Metanephros (tissue), 1 donor: ENCODE results near the gene COL25A1. TPM values are rescaled to one million over a fixed set of nuclear protein-coding genes. Genes with fewer than 3 reads are reported as not detected.

Experiments
- total RNA-seq: library from RNA; depleted of rRNA; stranded (reverse); fragments of >200 nt; gene quantifications from one replicate; pipeline ENCODE4 v1.2.3, GENCODE V29; 2014

COL25A1 gene
- 27.4 TPM for total RNA-seq

DNA sequence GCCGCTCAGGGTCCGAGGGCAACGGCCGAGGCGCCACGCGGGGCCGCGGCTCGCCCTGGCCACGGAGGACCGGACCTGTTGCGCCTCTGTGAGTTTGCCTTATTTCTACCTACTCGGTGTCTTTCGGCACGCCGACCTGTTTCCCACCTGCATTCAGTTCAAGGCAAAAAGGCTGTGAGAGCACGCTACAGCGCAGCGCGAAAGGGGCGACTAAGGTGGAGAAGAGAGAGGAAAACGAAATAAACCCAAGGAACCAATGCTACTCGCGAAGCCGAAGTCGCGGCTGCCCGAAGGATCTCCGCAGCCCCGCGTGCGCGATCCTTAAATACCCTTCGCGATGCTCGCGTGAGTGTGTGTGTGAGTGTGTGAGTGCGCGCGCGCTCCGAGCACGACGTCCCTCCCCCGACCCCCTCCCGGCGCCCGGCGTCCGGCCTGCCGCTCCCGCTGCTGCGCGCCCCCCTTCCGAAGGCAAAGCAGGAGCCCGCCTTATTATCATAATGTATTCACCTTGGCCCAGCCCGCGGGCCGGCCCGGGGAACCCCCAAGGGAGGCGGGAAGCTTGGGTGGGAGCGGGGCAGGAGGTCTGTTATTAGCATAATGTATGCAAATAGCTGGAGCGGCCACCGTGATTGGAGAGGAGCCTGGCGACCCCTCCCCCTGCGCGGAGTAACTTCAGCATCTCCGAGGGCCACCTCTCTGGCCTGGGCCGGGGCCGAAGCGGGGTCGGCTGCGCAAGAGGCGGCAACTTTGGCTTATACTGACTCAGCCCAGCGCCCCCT lies at the start of gene COL25A1:
Gene COL25A1 (minus strand): TSS at position 298 of the 779 bp plus-strand sequence.

DNA sequence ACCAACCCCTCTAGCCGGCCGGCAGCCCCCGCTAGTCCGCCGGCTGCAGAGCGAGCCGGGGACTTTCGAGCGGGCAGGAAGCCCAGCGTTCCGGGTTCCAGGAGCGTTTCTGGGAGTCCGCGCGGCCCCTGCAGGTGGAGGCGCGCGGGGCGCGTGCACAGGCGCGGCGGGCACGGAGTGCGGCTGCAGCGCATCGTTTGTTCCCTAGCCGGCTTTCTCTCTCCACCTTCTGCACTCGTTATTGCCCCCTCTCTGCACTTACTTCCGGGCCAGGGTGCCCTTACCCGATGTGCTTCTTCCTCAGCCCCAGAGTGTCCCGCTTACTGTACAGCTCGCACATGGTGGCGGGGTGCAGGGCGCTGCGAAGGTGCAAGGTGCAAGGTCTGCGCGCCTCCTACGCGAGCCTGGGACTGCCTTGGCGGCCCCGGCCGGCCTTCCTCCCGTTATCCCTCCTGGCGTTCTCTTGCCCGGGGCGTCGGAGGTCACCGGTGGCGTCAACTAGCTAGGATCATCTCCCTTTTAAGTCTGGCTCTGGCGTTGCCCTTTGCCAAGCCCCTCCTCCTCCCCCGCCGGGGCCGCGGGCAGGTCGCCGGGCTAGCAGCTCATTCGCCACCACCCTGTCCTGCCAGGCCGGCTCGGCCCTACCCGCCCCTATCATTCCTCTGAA lies 539.8 kb downstream of the COL25A1 start, which contains the start of gene ETNPPL:
Gene ETNPPL (minus strand): TSS at position 495 of the 667 bp plus-strand sequence. CDS start 155 bp downstream, at position 340.

Other genes with a start within 250 kb of the COL25A1 start
- 30.4 TPM for gene SEC24B, start 131.2 kb upstream of the COL25A1 start, total RNA-seq